Measurements from ENCODE around the gene TBC1D22A. TPM values are rescaled to one million over a fixed set of nuclear protein-coding genes. Genes with fewer than 3 reads are reported as not detected.

The TBC1D22A gene
- total and polyA plus RNA-seq, 9 of the 15 experiments (the other 6 are each of a cell fraction or from before 2014, with no cell fraction given), result 0.20 to 11.5 (median 5.2) TPM

DNA sequence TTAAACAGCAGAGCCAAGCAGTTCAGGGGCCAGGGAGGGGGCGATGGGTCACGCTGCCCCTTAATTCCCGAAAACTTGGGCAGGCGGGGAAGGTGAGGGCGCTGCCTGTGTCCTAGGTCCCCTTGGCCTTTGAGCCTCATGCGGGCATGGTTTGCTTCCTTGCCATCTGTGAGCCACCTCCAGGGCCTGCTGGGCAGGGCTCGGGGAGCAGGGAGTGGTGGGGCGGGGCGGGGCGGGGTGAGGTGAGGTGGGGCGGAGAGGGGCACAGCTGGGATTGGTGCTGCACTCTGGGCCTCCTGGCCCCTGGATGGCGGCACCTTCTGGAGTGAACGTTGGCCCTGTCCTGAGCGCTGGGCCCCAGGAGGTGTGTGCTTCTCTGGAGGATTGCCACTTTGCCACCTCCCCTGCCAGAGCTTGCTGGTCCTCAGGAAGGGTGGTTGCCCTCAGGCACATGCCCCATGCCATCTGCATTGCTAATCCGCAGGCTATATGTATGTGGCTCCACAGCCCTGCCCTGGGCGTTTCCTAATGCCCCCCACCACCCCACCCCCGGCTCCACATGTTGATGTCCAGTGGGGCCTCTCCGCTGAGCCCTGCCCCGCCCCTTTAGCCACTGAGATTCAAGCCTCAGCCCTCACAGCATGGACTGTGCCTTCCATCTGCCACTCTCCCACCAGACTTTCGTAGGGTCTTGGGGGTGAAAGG lies 352.5 kb downstream of the TBC1D22A start:
- ChIA-PET CTCF (ENCODE audit: low intra/inter-chr PET ratio) (no interaction called here), POLR2A (no interaction called here)
- no peak for ATAC-seq
- WGBS (ENCODE audit: insufficient coverage, low coverage, missing lambda C conversion rate), result 81% methylated on average over 7 of the region's 20 CpGs
- no peak for FAIRE-seq
- DNase-seq (ENCODE audit: extremely low read depth in 1 of 4, low spot score in 3 of 4), result no peak
- no peak overlapping the region; a peak in 1 of 4 replicates for H3K9ac ChIP-seq (ENCODE audit: insufficient read depth in 1 of 2, low read depth in 2 of 2, low read length in 2 of 2)
- no peaks in the 10 kb centered on the region for H3K9me1 ChIP-seq (ENCODE audit: control insufficient read depth, insufficient read depth, low read length)
- no peaks in the 10 kb centered on the region for H3K27me3 ChIP-seq (ENCODE audit: control insufficient read depth in 2 of 2, insufficient read depth in 2 of 2, low read length in 2 of 2)
- H3K4me2 ChIP-seq (ENCODE audit: insufficient read depth, low read length), result no peak overlapping the region
- no TSS peak for BruUV-seq (replicated peaks)
- H2AFZ ChIP-seq (ENCODE audit: low read depth, low read length), result no peak overlapping the region
- H3K4me3 ChIP-seq, result no peak overlapping the region
- in situ Hi-C loops (cut with MboI) (no loop called here), intact Hi-C loops (cut with micrococcal nuclease) (no loop called here)
- H4K20me1 ChIP-seq (replicated peaks; ENCODE audit: control insufficient read depth, insufficient read depth, low read length), result no peaks in the 10 kb centered on the region
- no peak overlapping the region for H3K27ac ChIP-seq (ENCODE audit: extremely low read depth, low read depth, low read length)
- H3K36me3 ChIP-seq (ENCODE audit: control insufficient read depth, insufficient read depth, low read length), result no peaks in the 10 kb centered on the region
- no peaks in the 10 kb centered on the region for H3K9me3 ChIP-seq (replicated peaks; ENCODE audit: control insufficient read depth, insufficient read depth, low read depth, low read length)
- H3K79me2 ChIP-seq (ENCODE audit: control insufficient read depth, insufficient read depth, low read length), result no peaks in the 10 kb centered on the region
- peaks cover 0 to 12% of the 10 kb centered on the region in 2 experiments; a peak in 2 of 5 replicates for H3K4me1 ChIP-seq (replicated peaks in 1 of 2; ENCODE audit: control insufficient read depth in 2 of 2, insufficient read depth in 2 of 2, low read length in 2 of 2)
- TF ChIP-seq, protein P1, sequence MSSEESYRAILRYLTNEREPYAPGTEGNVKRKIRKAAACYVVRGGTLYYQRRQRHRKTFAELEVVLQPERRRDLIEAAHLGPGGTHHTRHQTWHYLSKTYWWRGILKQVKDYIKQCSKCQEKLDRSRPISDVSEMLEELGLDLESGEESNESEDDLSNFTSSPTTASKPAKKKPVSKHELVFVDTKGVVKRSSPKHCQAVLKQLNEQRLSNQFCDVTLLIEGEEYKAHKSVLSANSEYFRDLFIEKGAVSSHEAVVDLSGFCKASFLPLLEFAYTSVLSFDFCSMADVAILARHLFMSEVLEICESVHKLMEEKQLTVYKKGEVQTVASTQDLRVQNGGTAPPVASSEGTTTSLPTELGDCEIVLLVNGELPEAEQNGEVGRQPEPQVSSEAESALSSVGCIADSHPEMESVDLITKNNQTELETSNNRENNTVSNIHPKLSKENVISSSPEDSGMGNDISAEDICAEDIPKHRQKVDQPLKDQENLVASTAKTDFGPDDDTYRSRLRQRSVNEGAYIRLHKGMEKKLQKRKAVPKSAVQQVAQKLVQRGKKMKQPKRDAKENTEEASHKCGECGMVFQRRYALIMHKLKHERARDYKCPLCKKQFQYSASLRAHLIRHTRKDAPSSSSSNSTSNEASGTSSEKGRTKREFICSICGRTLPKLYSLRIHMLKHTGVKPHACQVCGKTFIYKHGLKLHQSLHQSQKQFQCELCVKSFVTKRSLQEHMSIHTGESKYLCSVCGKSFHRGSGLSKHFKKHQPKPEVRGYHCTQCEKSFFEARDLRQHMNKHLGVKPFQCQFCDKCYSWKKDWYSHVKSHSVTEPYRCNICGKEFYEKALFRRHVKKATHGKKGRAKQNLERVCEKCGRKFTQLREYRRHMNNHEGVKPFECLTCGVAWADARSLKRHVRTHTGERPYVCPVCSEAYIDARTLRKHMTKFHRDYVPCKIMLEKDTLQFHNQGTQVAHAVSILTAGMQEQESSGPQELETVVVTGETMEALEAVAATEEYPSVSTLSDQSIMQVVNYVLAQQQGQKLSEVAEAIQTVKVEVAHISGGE (CRISPR knock-in tag; IDR thresholded peaks at IDR 0.05), result no peak

Data from K562 (cell line).